ENCODE results near the gene CASP4.

CASP4 gene

GRCh38 chr11:104893876-104894275 lies 74.5 kb downstream of the CASP4 start:
- no peak for TF ChIP-seq POLR2A (IDR thresholded peaks at IDR 0.05; ENCODE audit: low read depth, low read length)
- FAIRE-seq (no peak), DNase-seq (ENCODE audit: insufficient read length, low spot score) (no peak)
